Mucosa of descending colon (tissue), 3 donors: ENCODE results near the gene BSDC1. TPM values are rescaled to one million over a fixed set of nuclear protein-coding genes. Genes with fewer than 3 reads are reported as not detected.

Experiments
- ATAC-seq: fragments of 200-7000 bp; cut with Tn5 transposase; one replicate; pipeline ENCODE4 v1.9.1; 2020; ENCODE audit warnings: mild to moderate bottlenecking, moderate library complexity
- DNase-seq, 3 donors: peaks; one replicate each; pipeline ENCODE4 v3.0.0-alpha.2; 2020
- H3K36me3 ChIP-seq: fragments of 200-600 bp; one replicate; pipeline ENCODE4 v1.8.0; 2021; ENCODE audit warnings: low read depth, mild to moderate bottlenecking
- H3K4me1 ChIP-seq: fragments of 200-600 bp; one replicate; pipeline ENCODE4 v1.8.0; 2021; ENCODE audit warnings: low read depth, mild to moderate bottlenecking
- H3K4me3 ChIP-seq: fragments of 200-600 bp; one replicate; pipeline ENCODE4 v1.8.0; 2021; ENCODE audit warnings: mild to moderate bottlenecking
- H3K9me3 ChIP-seq: fragments of 200-600 bp; one replicate; pipeline ENCODE4 v1.8.0; 2021; ENCODE audit warnings: mild to moderate bottlenecking
- intact Hi-C, 2 donors: fragments of 100-400 bp; cut with DNase I in 1 of 2; cut with micrococcal nuclease in 1 of 2; formaldehyde crosslinking; loops; one replicate each; pipeline versions ENCODE4 v1.11.0 to v1.11.1; 2022; cut with DNase I, micrococcal nuclease
- total RNA-seq, 3 donors: library from RNA; stranded (reverse); fragmentation: NEBNext Ultra II Directional in 2 of 3; extraction: Animal tissue kit (Norgen Biotek cat#: 25700) in 2 of 3; gene quantifications; one replicate each; pipeline versions ENCODE4 v1.2.1 to v1.2.4, GENCODE V29; 2021 to 2023
- TF ChIP-seq, protein P1 (sequence below): fragments of 200-600 bp; IDR thresholded peaks from one replicate; pipeline ENCODE4 v1.8.0; 2022; ENCODE audit warnings: antibody characterized with exemption, mild to moderate bottlenecking
- donor health status: DM: no; HTN: no; CAD: no; lungs with moderate emphysema.
- donor health status: DM: no; HTN: no; CAD: no.
- donor health status: DM: no; HTN: yes; CAD: no.

BSDC1 gene
- total RNA-seq, 3 donors from 2014 or later, result 72.1 to 89.9 (median 73.1) TPM

DNA sequence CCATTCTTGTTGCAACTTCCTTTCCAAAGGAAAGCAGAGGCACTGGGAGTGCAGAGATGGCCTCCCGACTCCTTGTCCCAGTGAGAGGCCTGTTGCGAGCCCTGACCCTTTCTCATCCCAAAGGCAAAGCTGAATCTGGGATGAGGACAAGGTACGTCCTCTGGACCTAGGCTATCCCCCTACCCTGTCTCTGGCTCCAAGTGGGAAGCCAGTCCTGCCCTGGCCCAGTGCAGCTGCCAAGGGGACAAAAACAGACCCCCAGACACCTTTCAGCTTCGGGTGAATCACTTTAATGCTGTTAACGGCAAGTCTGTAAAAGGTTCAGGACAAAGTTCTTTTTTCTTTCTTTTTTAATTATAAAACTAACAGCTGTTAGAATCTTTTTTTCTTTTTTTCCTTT lies 29.4 kb downstream of the BSDC1 start:
- intact Hi-C loops, result no loop called here

DNA sequence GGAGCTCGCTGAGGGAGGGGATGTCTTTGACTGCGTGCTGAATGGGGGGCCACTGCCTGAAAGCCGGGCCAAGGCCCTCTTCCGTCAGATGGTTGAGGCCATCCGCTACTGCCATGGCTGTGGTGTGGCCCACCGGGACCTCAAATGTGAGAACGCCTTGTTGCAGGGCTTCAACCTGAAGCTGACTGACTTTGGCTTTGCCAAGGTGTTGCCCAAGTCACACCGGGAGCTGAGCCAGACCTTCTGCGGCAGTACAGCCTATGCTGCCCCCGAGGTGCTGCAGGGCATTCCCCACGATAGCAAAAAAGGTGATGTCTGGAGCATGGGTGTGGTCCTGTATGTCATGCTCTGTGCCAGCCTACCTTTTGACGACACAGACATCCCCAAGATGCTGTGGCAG lies 30.5 kb downstream of the BSDC1 start:
- H3K4me3 ChIP-seq, result no peak overlapping the region
- H3K36me3 ChIP-seq, result peaks cover 3% of the 10 kb centered on the region
- no peak for ATAC-seq
- intact Hi-C loops, result no loop called here
- DNase-seq, result peak in 1 of 3 donors; percentile 41
- TF ChIP-seq, protein P1, sequence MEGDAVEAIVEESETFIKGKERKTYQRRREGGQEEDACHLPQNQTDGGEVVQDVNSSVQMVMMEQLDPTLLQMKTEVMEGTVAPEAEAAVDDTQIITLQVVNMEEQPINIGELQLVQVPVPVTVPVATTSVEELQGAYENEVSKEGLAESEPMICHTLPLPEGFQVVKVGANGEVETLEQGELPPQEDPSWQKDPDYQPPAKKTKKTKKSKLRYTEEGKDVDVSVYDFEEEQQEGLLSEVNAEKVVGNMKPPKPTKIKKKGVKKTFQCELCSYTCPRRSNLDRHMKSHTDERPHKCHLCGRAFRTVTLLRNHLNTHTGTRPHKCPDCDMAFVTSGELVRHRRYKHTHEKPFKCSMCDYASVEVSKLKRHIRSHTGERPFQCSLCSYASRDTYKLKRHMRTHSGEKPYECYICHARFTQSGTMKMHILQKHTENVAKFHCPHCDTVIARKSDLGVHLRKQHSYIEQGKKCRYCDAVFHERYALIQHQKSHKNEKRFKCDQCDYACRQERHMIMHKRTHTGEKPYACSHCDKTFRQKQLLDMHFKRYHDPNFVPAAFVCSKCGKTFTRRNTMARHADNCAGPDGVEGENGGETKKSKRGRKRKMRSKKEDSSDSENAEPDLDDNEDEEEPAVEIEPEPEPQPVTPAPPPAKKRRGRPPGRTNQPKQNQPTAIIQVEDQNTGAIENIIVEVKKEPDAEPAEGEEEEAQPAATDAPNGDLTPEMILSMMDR, result no peak
- no peaks in the 10 kb centered on the region for H3K9me3 ChIP-seq
- H3K4me1 ChIP-seq, result peaks cover 17% of the 10 kb centered on the region

More for the DNA sequence above, 29.4 kb downstream of the BSDC1 start:
- TF ChIP-seq, protein P1, result no peak
- H3K4me1 ChIP-seq, result peaks cover 17% of the 10 kb centered on the region
- H3K4me3 ChIP-seq, result no peak overlapping the region
- H3K36me3 ChIP-seq, result peaks cover 3% of the 10 kb centered on the region
- no peaks in the 10 kb centered on the region for H3K9me3 ChIP-seq
- DNase-seq (peak in 1 of 3 donors; percentile 12), ATAC-seq (no peak)

DNA sequence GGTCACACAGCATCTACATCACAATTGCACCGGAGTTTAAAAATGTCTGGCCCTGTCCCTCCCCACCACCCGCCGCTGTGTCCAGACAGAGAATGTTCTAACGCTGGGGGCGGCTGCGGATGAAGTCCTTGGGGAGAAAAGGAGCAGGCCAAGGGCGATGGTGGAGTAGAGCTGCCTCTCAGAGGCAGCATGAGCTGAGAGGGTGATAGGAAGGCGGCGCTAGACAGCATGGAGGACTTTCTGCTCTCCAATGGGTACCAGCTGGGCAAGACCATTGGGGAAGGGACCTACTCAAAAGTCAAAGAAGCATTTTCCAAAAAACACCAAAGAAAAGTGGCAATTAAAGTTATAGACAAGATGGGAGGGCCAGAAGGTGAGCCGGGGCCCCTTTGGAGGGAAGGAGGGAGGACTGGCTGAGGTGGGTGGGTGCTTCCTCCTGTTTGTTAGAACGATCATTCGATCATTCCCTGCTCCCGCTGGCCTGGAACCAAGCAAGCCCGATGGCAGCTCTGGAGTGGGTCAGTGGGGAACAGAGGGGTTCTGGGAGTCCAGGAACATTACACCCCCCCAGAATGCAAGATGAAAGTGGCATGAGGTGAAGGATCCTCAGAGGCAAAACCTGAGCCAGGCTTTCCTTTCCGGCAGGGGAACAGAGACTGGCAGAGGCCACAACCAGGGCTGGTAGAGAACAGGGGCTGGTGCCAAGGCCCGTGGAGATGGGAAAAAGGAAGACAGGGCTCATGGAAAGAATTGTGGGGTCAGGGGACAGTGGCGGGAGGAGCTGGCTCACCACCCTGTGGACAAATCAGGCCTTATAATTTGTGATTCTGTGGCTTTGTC lies 31.5 kb downstream of the BSDC1 start, which contains the start of the genes FAM229A and TSSK3:
TSS of gene FAM229A (minus strand) at position 12 of the 840 bp plus-strand sequence. CDS start 394 bp downstream, outside the sequence.
TSS of gene TSSK3 (plus strand) at position 66 of the 840 bp plus-strand sequence. CDS start at position 229, 163 bp downstream.
- no peak within 1 kb of the TSS for H3K4me3 ChIP-seq
- DNase-seq (peak in 1 of 3 donors; percentile 29), ATAC-seq (no peak)
- intact Hi-C loops, result no loop called here
- peaks cover 17% of the 10 kb centered on the region for H3K4me1 ChIP-seq
- no peaks in the 10 kb centered on the region for H3K9me3 ChIP-seq
- TF ChIP-seq, protein P1, result no peak
- H3K36me3 ChIP-seq, result peaks cover 3% of the 10 kb centered on the region

DNA sequence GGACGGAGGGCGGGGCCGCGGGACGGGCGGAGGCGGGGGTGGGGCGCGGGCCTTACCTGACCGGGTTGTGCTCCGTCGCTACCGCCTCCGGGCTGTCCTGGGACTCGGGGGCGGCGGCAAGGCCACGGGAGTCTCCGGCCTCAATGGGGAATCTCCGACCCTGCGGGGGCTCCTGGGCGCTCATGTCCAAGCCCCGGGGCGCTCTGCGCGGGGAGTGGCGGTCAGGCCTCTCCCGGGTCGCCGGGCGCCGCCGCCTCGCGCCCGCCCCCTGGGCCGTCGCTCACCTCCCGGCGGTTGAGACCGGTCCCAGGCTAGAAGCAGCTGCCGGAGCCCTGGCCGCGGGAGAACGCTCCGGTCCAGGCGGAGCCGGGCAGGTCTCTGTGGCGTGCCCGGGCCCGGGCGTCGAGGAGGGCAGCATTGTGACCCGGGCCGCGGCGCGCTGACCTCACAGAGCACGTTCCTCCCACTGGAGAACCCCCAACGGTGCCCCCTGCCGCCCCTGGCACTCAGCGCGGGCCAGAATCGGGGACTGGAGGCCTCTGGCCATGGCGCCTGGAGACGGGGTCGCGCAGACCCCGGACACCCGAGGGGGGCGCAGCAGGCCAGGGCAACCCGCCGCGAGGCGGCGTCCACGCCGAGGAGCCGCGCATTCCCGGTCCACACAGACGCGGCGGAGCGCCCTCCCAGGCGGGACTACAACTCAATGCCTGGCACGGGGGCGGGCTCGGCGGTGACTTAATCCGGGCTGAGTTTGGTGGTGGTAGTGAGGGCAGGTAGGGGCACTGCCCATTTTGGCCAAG lies 32.4 kb downstream of the BSDC1 start:
- TF ChIP-seq, protein P1, result no peak
- H3K9me3 ChIP-seq, result no peaks in the 10 kb centered on the region
- peaks cover 17% of the 10 kb centered on the region for H3K4me1 ChIP-seq
- H3K4me3 ChIP-seq, result no peak overlapping the region
- peak; percentile 54 to 71 (median 60) for DNase-seq
- H3K36me3 ChIP-seq, result peaks cover 3% of the 10 kb centered on the region
- intact Hi-C loops, result no loop called here
- peak; percentile 79 for ATAC-seq

DNA sequence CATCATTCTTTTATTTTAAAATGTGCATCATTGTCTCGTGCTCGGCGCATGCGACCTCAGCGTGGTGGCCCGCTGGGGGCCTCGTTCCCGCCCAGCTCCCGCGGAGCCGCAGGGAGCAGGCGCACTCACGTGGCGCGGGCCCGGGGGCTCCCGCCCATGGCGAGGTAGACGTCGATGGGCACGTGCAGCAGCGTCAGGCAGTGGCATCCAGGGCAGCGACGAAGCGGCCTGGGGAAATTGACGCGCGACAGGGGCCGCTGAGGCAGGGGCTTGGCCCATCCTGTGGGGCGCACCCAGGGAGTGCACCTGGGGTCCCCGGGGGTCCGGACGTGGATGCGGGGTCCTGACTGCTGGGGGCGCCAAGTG lies 33.0 kb downstream of the BSDC1 start:
- Histone ChIP-seq H3K4me3 (no peak overlapping the region), H3K36me3 (peaks cover 3% of the 10 kb centered on the region), H3K4me1 (peaks cover 17% of the 10 kb centered on the region), H3K9me3 (no peaks in the 10 kb centered on the region)
- no peak for DNase-seq
- intact Hi-C loops, result no loop called here
- TF ChIP-seq, protein P1, result no peak
- ATAC-seq, result no peak
